Stimulated activated CD8-positive, alpha-beta memory T cell treated with anti-CD3 and anti-CD28 coated beads, Interleukin-4, amount 100 ng/mL, for 1 hour (primary cell): ENCODE data around the gene FBXL17.

Experiments
- DNase-seq, 2 donors: peaks; one replicate each; pipeline ENCODE4 v3.0.0-alpha.2; 2020; ENCODE audit warnings: low read depth in 2 of 2, low spot score in 1 of 2

Gene FBXL17

GRCh38 chr5:108255468-108255867 is 126.4 kb downstream of the FBXL17 start:
- DNase-seq: no peak

GRCh38 chr5:108251350-108251749 is 130.5 kb downstream of the FBXL17 start:
- no peak for DNase-seq

DNA sequence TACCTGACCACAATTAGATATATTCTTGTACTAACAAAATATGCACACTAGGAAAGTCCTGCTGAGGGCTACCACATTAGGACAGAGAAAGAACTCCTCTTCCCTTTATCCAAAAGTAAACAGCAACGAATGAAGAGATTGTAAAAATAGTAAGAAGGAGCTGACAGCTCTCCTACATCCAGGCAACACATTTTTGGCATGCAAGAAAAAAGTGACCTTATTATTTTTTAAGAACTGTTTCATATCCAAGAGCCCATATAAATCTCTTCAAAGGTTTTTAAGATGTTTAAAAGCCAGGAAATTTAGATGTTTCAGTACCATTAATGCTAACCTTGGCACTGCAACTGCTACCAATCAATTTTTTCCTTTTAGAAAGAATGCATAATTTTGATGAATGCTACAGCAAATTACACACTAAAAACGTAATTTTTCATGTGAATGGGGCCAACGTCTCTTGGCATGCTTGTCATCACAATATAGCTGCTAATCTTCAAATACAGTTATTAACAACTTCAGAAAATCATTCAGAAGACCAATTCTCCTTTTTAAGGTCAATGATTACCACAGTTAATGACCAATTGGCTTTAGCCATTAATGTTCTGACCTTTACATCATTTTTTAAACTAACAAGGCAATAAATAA is 132.0 kb downstream of the FBXL17 start:
- no peak for DNase-seq

- no peak for DNase-seq
Measured at GRCh38 chr5:108249095-108249784, 132.7 kb downstream of the FBXL17 start.

- DNase-seq: no peak
Measured at GRCh38 chr5:108238936-108239887, 142.7 kb downstream of the FBXL17 start.

DNA sequence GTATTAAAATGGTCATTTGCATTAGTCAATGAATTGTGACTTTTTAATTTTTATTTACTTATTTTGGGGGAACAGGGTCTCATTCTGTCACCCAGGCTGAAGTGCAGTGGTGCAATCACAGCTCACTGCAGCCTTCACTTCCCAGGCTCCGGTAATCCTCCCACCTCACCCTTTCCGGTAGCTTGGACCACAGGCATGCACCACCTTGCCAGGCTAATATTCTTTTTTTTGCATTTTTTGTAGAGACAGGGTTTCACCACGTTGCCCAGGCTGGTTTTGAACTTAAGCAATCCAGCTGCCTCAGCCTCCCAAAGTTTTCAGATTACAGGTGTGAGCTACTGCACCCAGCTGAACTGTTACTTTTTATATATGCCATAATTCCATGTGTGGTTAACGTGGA is 143.4 kb downstream of the FBXL17 start:
- DNase-seq: no peak

DNA sequence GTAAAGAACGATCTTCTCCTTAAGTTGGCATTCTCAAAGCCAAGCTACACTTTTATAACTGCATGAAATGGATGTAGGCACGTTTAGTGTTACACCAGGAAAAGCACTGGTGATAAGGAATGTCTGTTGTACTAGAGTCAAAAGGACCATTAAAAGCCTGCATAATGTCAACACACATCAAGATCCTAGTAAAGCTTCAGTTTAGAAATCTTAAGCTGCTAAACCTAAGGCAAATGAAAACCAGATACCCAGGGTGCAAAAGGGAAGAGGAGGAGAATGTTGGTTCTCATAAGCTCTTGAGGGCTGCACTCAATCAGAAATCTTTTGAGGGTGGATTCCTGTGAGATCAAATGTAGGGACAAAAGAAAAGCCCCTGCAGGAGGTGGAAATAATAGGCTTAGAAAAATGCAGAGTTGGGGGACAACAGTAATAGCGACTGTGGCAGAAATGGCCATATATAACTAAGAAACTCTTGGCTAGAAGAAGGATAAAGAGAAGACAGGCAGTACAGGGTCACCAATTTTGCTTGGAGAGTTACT is 148.2 kb downstream of the FBXL17 start:
- no peak for DNase-seq

GRCh38 chr5:108232805-108233204 is 149.1 kb downstream of the FBXL17 start:
- no peak for DNase-seq

- DNase-seq: no peak
Measured at GRCh38 chr5:108222011-108222410, 159.9 kb downstream of the FBXL17 start.

DNA sequence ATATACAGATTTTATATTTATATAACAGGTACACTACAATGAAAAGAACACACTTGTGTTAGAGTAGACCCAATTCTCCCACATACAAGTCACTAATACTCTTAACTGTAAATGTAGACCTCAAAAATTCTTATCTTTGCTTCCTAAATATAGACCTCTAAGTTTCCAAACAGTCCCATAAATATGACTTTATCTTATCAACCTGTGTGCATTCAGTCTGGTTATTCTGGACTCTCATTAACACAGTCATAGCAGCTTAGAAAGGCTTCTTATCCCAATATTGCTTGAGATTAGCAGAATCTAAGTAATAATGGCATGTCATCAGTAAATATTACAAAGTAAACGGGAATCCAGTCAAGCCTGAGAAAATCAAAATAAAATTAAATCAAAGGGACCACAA is 161.1 kb downstream of the FBXL17 start:
- no peak for DNase-seq

GRCh38 chr5:108216890-108217289 is 165.0 kb downstream of the FBXL17 start:
- no peak for DNase-seq

- DNase-seq: no peak
Measured at GRCh38 chr5:108214857-108215256, 167.0 kb downstream of the FBXL17 start.

GRCh38 chr5:108212775-108213346 is 169.0 kb downstream of the FBXL17 start:
- no peak for DNase-seq

DNA sequence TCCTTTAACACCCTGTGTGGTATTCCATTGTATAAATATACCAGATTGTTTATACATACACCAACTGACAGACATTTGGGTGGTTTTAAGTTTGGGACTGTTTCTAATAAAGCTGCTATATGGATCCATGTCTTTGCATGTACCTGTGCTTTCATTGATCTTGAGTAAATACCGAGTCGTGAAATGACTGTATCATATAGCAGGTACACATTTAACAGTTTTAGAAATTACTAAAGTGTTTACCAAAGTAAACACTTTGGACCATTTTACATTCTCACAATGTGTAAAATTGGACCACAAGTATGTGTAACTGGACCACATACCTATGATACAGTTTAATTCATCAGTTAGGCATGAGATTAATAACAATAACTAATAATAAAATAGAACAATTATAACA is 175.2 kb downstream of the FBXL17 start:
- DNase-seq: no peak

DNA sequence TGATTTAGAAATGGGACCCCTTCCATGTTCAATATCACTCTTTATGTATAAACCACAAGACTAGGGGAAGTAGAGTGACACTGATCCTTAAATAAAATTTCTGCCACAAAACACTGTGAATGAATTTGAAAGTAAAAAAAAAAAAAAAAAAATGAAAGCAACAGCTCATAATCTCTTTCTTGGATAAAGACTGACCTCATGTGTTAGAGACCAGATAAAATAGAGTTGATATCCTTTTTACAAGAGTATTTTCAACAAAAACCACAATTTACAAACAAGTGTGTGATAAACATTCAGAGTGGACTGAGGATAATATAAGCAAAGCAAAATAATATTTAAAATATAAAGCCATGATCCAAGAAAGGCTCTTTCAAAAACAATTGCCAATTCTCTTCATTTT is 180.2 kb downstream of the FBXL17 start:
- DNase-seq: no peak

- no peak for DNase-seq
Measured at GRCh38 chr5:108196276-108196675, 185.6 kb downstream of the FBXL17 start.

GRCh38 chr5:108193021-108193795 is 188.7 kb downstream of the FBXL17 start:
- DNase-seq: no peak

- no peak for DNase-seq
Measured at GRCh38 chr5:108184940-108185339, 197.0 kb downstream of the FBXL17 start.

GRCh38 chr5:108181975-108182374 is 199.9 kb downstream of the FBXL17 start:
- no peak for DNase-seq

DNA sequence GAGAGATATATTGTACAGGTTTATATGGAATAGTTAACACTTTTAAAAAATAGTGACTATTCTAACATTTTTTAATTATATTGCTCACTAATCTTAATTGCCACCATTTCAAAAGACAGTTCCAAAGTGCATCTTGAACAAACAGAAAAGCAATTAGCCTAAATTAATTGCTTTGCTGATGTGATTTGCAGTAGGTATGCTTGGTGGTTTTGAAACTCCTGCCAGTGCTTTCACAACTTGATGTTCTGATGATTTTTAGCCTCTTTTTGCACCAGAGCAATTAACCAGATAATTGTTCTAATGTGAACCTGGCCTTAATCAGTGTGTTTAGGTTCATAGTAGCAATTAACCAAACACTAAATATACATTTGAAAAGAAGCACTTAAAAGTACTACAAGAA is 207.6 kb downstream of the FBXL17 start:
- DNase-seq: no peak
